HG03039 (cell line): ENCODE results near the gene ELMOD3.
"Not testable (repeated sequence)": the region's sequence is repeated elsewhere in the genome, so short reads cannot be mapped to it uniquely, and the experiment has no call there.

Source experiments
- ATAC-seq: cut with Tn5 transposase; IDR thresholded peaks from one replicate; pipeline ENCODE4 v1.9.1; 2021; ENCODE audit warnings: mild to moderate bottlenecking, moderate library complexity; ENCODE audit not compliant: unreplicated experiment

Gene ELMOD3

GRCh38 chr2:85438201-85439024, 83.8 kb downstream of the ELMOD3 start:
- no peak for ATAC-seq

GRCh38 chr2:85439025-85439472, 84.5 kb downstream of the ELMOD3 start:
- no peak for ATAC-seq

GRCh38 chr2:85439569-85439968, 85.0 kb downstream of the ELMOD3 start:
- not testable (repeated sequence) for ATAC-seq

- ATAC-seq = no peak
These were observed 85.4 kb downstream of the ELMOD3 start for GRCh38 chr2:85439986-85440385.

- no peak for ATAC-seq
These were observed 86.2 kb downstream of the ELMOD3 start for GRCh38 chr2:85440729-85441128.
